Activated CD8-positive, alpha-beta T cell treated with anti-CD3 and anti-CD28 coated beads for 36 hours (primary cell): Measurements from ENCODE around the gene DNA2. TPM values are rescaled to one million over a fixed set of nuclear protein-coding genes. Genes with fewer than 3 reads are reported as not detected.

Source experiments
- ATAC-seq: fragments of 200-7000 bp; cut with Tn5 transposase; one replicate; pipeline ENCODE4 v1.10.0; 2021; ENCODE audit warnings: mild to moderate bottlenecking, moderate library complexity
- CTCF ChIA-PET: fragments of 350-600 bp; sonication (Branson Sonifier 250); formaldehyde crosslinking; loops from one replicate; lab custom pipeline; 2021; ENCODE audit warnings: antibody characterized with exemption; lab: Charles Lee
- POLR2A ChIA-PET: fragments of 350-600 bp; sonication (Branson Sonifier 250); formaldehyde crosslinking; loops from one replicate; lab custom pipeline; 2021; ENCODE audit warnings: antibody characterized with exemption; lab: Charles Lee
- DNase-seq: peaks from one replicate; pipeline ENCODE4 v3.0.0-alpha.2; 2020
- H3K27ac Mint-ChIP-seq: one replicate; pipeline ENCODE4 v1.8.0; 2021; ENCODE audit warnings: mild to moderate bottlenecking, mixed read lengths
- H3K27me3 Mint-ChIP-seq: one replicate; pipeline ENCODE4 v1.8.0; 2021; ENCODE audit warnings: mixed read lengths
- H3K36me3 Mint-ChIP-seq: one replicate; pipeline ENCODE4 v1.8.0; 2021; ENCODE audit warnings: low read depth, mixed read lengths
- H3K4me1 Mint-ChIP-seq: one replicate; pipeline ENCODE4 v1.8.0; 2021; ENCODE audit warnings: low read depth, mixed read lengths
- H3K4me3 Mint-ChIP-seq: one replicate; pipeline ENCODE4 v1.8.0; 2021; ENCODE audit warnings: mild to moderate bottlenecking, moderate library complexity, mixed read lengths
- H3K9me3 Mint-ChIP-seq: one replicate; pipeline ENCODE4 v1.8.0; 2021; ENCODE audit warnings: mixed read lengths
- CTCF ChIP-seq: fragments of 200-600 bp; IDR thresholded peaks from one replicate; pipeline ENCODE4 v1.8.0; 2022; ENCODE audit warnings: antibody characterized with exemption, mild to moderate bottlenecking
- intact Hi-C: fragments of 100-400 bp; cut with micrococcal nuclease; formaldehyde crosslinking; loops from one replicate; pipeline ENCODE4 v1.10.0; 2022
- total RNA-seq, 2 experiments: library from RNA; stranded (reverse); gene quantifications; one replicate each; pipeline ENCODE4 v1.2.3, GENCODE V29; 2021

The DNA2 gene
- total RNA-seq, 2 experiments from 2014 or later = 40.6 to 43.5 TPM

GRCh38 chr10:68397005-68397404 lies 74.8 kb downstream of the DNA2 start:
- POLR2A ChIA-PET = interaction anchor here (1.2 to 1.3 kb wide), 2 partner anchors 10 to 75 kb away, joined by 3 to 4 read pairs; partner anchors contain the start of genes DNA2 and RUFY2
- H3K36me3 Mint-ChIP-seq = peaks cover 13% of the 10 kb centered on the region

GRCh38 chr10:68385740-68386139 lies 86.0 kb downstream of the DNA2 start:
- CTCF ChIA-PET = interaction anchor here (1.1 to 1.6 kb wide), 2 partner anchors 8 to 38 kb away, joined by 3 read pairs; no protein-coding TSS in a partner anchor

More at GRCh38 chr10:68397005-68397404, 74.8 kb downstream of the DNA2 start:
- CTCF ChIA-PET = interaction anchor here (2.2 kb wide), 1 partner anchor 10 kb away, joined by 10 read pairs; the partner anchor contains the start of gene RUFY2
- H3K9me3 Mint-ChIP-seq = no peaks in the 10 kb centered on the region
- no peak for DNase-seq
- H3K27me3 Mint-ChIP-seq = no peaks in the 10 kb centered on the region
- TF ChIP-seq CTCF = no peak
- H3K27ac Mint-ChIP-seq = no peak overlapping the region
- H3K4me3 Mint-ChIP-seq = no peak overlapping the region
- no peaks in the 10 kb centered on the region for H3K4me1 Mint-ChIP-seq
- ATAC-seq = no peak
- intact Hi-C loops = no loop called here

GRCh38 chr10:68371604-68372003 lies 100.2 kb downstream of the DNA2 start:
- TF ChIP-seq CTCF = no peak
- ChIA-PET POLR2A (interaction anchor here (0.6 kb wide), 1 partner anchor 16 kb away, joined by 3 read pairs; no protein-coding TSS in a partner anchor), CTCF (interaction anchor here (1.8 kb wide), 1 partner anchor 23 kb away, joined by 4 read pairs; no protein-coding TSS in a partner anchor)
- no peak overlapping the region for H3K4me3 Mint-ChIP-seq
- ATAC-seq (no peak), DNase-seq (no peak)
- no peak overlapping the region for H3K27ac Mint-ChIP-seq
- intact Hi-C loops = no loop called here
- H3K9me3 Mint-ChIP-seq = peaks cover 7% of the 10 kb centered on the region
- H3K4me1 Mint-ChIP-seq = no peaks in the 10 kb centered on the region
- H3K36me3 Mint-ChIP-seq = peaks cover 47% of the 10 kb centered on the region
- H3K27me3 Mint-ChIP-seq = no peaks in the 10 kb centered on the region

More at GRCh38 chr10:68385740-68386139, 86.0 kb downstream of the DNA2 start:
- no peak for TF ChIP-seq CTCF
- intact Hi-C loops = no loop called here
- Mint-ChIP-seq H3K4me1 (no peaks in the 10 kb centered on the region), H3K36me3 (peaks cover 20% of the 10 kb centered on the region), H3K9me3 (no peaks in the 10 kb centered on the region), H3K4me3 (no peak overlapping the region), H3K27me3 (no peaks in the 10 kb centered on the region), H3K27ac (no peak overlapping the region)
- POLR2A ChIA-PET = no interaction called here
- ATAC-seq (no peak), DNase-seq (no peak)

- H3K4me3 Mint-ChIP-seq = no peak overlapping the region
- ChIA-PET POLR2A (no interaction called here), CTCF (no interaction called here)
- TF ChIP-seq CTCF = no peak
- H3K27me3 Mint-ChIP-seq = no peaks in the 10 kb centered on the region
- intact Hi-C loops = no loop called here
- ATAC-seq (no peak), DNase-seq (no peak)
- H3K36me3 Mint-ChIP-seq = peaks cover 21% of the 10 kb centered on the region
- peaks cover 3% of the 10 kb centered on the region for H3K9me3 Mint-ChIP-seq
- H3K4me1 Mint-ChIP-seq = peaks cover 3% of the 10 kb centered on the region
- no peak overlapping the region for H3K27ac Mint-ChIP-seq
These were observed 104.7 kb downstream of the DNA2 start for GRCh38 chr10:68367121-68367520.

- Mint-ChIP-seq H3K27ac (no peak overlapping the region), H3K4me1 (peaks cover 3% of the 10 kb centered on the region), H3K27me3 (no peaks in the 10 kb centered on the region), H3K9me3 (peaks cover 2% of the 10 kb centered on the region), H3K4me3 (no peak overlapping the region), H3K36me3 (peaks cover 16% of the 10 kb centered on the region)
- no peak for ATAC-seq
- no peak for DNase-seq
- POLR2A ChIA-PET = no interaction called here
- CTCF ChIA-PET = no interaction called here
- intact Hi-C loops = no loop called here
- no peak for TF ChIP-seq CTCF
These were observed 105.2 kb downstream of the DNA2 start for GRCh38 chr10:68366600-68366999.
